ENCODE results near the gene SF3B1.
A peak's percentile ranks its signal among the peaks of the same experiment; 100 is the strongest.
"Not testable (repeated sequence)": the region's sequence is repeated elsewhere in the genome, so short reads cannot be mapped to it uniquely, and the experiment has no call there.

The SF3B1 gene

DNA sequence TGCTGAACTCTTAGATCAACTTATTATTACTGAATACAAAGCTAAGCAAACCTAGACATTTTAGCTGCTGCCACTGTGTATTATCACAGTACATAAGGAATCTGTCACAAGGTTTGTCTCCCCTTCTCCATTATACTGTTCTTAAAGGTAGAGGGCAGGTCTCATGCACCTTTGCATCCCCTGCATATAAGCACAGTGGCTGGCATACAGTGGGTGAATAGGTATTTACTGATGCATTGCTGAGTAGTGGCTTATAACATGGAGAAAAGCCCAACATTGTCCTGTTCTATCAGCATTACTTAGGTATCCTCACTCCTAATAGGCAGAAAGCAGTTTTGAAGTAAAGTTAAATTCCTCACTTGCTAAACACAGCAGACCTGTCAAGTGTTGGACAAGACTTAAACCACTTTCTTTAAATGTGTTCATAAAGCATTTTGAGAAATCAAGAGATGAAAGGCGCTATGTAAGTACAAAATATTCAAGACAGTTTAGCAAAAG is 43.6 kb downstream of the SF3B1 start:
- TF ChIP-seq, protein P1, sequence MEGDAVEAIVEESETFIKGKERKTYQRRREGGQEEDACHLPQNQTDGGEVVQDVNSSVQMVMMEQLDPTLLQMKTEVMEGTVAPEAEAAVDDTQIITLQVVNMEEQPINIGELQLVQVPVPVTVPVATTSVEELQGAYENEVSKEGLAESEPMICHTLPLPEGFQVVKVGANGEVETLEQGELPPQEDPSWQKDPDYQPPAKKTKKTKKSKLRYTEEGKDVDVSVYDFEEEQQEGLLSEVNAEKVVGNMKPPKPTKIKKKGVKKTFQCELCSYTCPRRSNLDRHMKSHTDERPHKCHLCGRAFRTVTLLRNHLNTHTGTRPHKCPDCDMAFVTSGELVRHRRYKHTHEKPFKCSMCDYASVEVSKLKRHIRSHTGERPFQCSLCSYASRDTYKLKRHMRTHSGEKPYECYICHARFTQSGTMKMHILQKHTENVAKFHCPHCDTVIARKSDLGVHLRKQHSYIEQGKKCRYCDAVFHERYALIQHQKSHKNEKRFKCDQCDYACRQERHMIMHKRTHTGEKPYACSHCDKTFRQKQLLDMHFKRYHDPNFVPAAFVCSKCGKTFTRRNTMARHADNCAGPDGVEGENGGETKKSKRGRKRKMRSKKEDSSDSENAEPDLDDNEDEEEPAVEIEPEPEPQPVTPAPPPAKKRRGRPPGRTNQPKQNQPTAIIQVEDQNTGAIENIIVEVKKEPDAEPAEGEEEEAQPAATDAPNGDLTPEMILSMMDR (IDR thresholded peaks at IDR 0.05; ENCODE audit: low read length, missing control alignments), result no peak
- DNase-seq (ENCODE audit: low read depth), result no peak

DNA sequence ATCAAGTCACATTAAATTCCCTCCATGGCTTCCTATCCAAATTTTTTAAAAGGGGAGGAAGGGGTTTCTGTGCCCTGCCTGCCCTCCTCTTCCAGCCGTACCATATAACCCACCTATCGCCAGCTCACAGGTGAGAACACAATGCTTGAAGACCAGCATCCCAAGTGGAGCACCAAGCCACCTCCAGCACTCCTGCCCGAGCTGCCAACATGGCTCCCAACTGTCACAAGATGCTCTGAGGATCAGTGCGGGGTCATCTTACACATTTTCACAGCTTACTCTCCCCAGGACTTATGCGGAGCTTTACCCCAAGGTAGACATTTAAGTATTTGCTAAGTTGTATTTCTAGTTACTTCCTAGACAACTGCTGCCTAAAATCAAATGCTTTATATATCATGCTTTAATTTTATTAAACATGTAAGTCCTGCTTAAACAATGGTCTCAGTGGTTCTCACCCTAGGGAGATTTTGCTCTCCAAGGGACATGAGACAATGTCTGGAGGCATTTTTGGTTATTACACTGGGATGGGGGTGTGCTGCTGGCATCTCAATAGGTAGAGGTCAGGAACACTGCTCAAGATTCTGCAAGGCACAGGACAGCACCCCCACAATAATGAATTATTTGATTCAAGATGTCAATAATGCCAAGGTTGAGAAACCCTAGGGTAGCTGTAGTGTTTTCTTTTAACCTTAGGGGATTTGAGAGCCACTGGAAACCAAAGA is 45.8 kb downstream of the SF3B1 start:
- no peak overlapping the region for H3K4me3 ChIP-seq (replicated peaks; ENCODE audit: low read depth, low read length)
- no peak for DNase-seq (ENCODE audit: low read depth)
- TF ChIP-seq, protein P1 (IDR thresholded peaks at IDR 0.05; ENCODE audit: low read length, missing control alignments), result no peak

More for the DNA sequence above, 43.6 kb downstream of the SF3B1 start:
- H3K4me3 ChIP-seq (replicated peaks; ENCODE audit: low read depth, low read length), result no peak overlapping the region

- TF ChIP-seq, protein P1 (IDR thresholded peaks at IDR 0.05; ENCODE audit: low read length, missing control alignments), result no peak
- no peak for DNase-seq (ENCODE audit: low read depth)
- no peak overlapping the region for H3K4me3 ChIP-seq (replicated peaks; ENCODE audit: low read depth, low read length)
Observed at GRCh38 chr2:197387179-197387578, 47.6 kb downstream of the SF3B1 start.

DNA sequence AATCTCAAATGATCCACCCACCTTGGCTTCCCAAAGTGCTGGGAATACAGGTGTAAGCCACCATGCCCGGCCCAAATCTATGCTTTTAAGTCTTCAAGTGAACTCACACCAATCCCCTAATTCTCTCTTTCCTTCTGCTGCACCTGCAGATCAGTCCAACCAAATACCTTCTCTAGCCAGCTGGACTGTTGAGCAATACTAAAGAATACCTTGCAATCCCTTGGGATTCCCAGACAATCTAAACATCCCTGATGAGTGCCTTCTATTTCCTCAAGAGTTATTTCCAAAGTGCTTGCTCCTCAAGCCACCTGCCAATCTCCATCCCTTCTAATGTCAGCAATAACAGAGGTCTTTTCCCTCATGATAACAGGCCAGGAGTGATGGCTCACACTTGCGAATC is 48.6 kb downstream of the SF3B1 start:
- H3K4me3 ChIP-seq (replicated peaks; ENCODE audit: low read depth, low read length), result no peak overlapping the region
- TF ChIP-seq, protein P1 (IDR thresholded peaks at IDR 0.05; ENCODE audit: low read length, missing control alignments), result no peak
- DNase-seq (ENCODE audit: low read depth), result no peak

DNA sequence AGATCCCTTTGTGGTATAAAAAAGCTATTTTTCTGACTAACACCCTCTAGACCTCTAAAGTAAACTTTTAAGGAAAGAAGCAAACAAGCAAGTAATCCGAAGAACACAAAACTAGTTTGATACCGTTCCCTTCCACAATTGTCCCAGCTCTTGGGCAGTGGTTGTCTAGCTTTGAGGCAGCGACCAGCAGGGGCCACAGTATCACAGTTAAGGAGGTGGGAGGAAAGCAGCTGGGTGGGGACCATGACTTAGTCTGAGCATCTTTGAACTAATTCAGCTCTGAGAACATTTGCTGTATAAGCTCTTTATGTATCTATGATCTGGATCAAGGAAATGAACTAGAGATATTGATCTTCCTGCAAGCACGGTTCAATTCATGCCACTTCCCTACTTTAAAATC is 51.0 kb downstream of the SF3B1 start:
- DNase-seq (ENCODE audit: low read depth), result no peak
- no peak overlapping the region for H3K4me3 ChIP-seq (replicated peaks; ENCODE audit: low read depth, low read length)
- TF ChIP-seq, protein P1 (IDR thresholded peaks at IDR 0.05; ENCODE audit: low read length, missing control alignments), result no peak

- DNase-seq (ENCODE audit: low read depth), result no peak
- TF ChIP-seq, protein P1 (IDR thresholded peaks at IDR 0.05; ENCODE audit: low read length, missing control alignments), result no peak
- no peak overlapping the region for H3K4me3 ChIP-seq (replicated peaks; ENCODE audit: low read depth, low read length)
Observed at GRCh38 chr2:197381641-197382040, 53.2 kb downstream of the SF3B1 start.

- H3K4me3 ChIP-seq (replicated peaks; ENCODE audit: low read depth, low read length); DNase-seq (ENCODE audit: low read depth): not testable (repeated sequence)
Observed at GRCh38 chr2:197379918-197380309, 54.9 kb downstream of the SF3B1 start.

GRCh38 chr2:197379308-197379917 is 55.4 kb downstream of the SF3B1 start:
- H3K4me3 ChIP-seq (replicated peaks; ENCODE audit: low read depth, low read length), result not testable (repeated sequence)
- DNase-seq (ENCODE audit: low read depth), result peak; percentile 41
